HepG2 (cell line): ENCODE data around the gene KIAA0232. TPM values are rescaled to one million over a fixed set of nuclear protein-coding genes. Genes with fewer than 3 reads are reported as not detected.

ENCODE experiments used
- HOXA5 ChIP-seq: sonication (generic); formaldehyde crosslinking; IDR thresholded peaks from 2 replicates; pipeline ENCODE4 v1.4.0; 2020; ENCODE audit warnings: missing genetic modification reagents
- MTA1 ChIP-seq: sonication (generic); formaldehyde crosslinking; IDR thresholded peaks from 2 replicates; pipeline ENCODE4 v1.4.0; 2020; ENCODE audit warnings: missing genetic modification reagents, mild to moderate bottlenecking, borderline replicate concordance
- PITX1 ChIP-seq: sonication (generic); formaldehyde crosslinking; IDR thresholded peaks from 2 replicates; pipeline ENCODE4 v1.5.1; 2020; ENCODE audit warnings: mild to moderate bottlenecking, missing genetic modification reagents
- POGZ ChIP-seq: sonication (generic); formaldehyde crosslinking; IDR thresholded peaks from 2 replicates; pipeline ENCODE4 v1.4.0; 2020; ENCODE audit warnings: mild to moderate bottlenecking, missing genetic modification reagents
- SOX5 ChIP-seq: IDR thresholded peaks from 2 replicates; pipeline ENCODE4 v1.6.1; 2016; ENCODE audit warnings: borderline replicate concordance
- SP1 ChIP-seq, 2 experiments: fragments of 450-650 bp in 1 of 2; sonication (generic) in 1 of 2; formaldehyde crosslinking in 1 of 2; IDR thresholded peaks; 2 replicates each; pipeline versions ENCODE4 v1.4.0 to v1.6.1; 2016 to 2020; ENCODE audit warnings: missing genetic modification reagents in 1 of 2
- TEAD2 ChIP-seq: sonication (generic); formaldehyde crosslinking; IDR thresholded peaks from 2 replicates; pipeline ENCODE4 v1.9.0; 2021; ENCODE audit warnings: missing genetic modification reagents
- U2AF2 ChIP-seq: fragments of 200-400 bp; formaldehyde crosslinking; IDR thresholded peaks from 2 replicates; pipeline ENCODE4 v1.6.1; 2017; ENCODE audit warnings: low read depth, mild to moderate bottlenecking, low read length
- ZEB1 ChIP-seq: IDR thresholded peaks from 2 replicates; pipeline ENCODE4 v1.6.1; 2012; ENCODE audit warnings: mild to moderate bottlenecking, low read depth, inconsistent platforms; ENCODE audit not compliant: insufficient replicate concordance
- ZMYM4 ChIP-seq: sonication (generic); formaldehyde crosslinking; IDR thresholded peaks from 2 replicates; pipeline ENCODE4 v1.8.1; 2023; ENCODE audit warnings: mild to moderate bottlenecking, missing genetic modification reagents
- ZNF430 ChIP-seq: sonication (generic); formaldehyde crosslinking; IDR thresholded peaks from 2 replicates; pipeline ENCODE4 v1.9.0; 2021; ENCODE audit warnings: mild to moderate bottlenecking, missing genetic modification reagents
- ZNF615 ChIP-seq: sonication (generic); formaldehyde crosslinking; IDR thresholded peaks from 2 replicates; pipeline ENCODE4 v1.5.0; 2020; ENCODE audit warnings: mild to moderate bottlenecking, missing genetic modification reagents, borderline replicate concordance
- ZNF652 ChIP-seq: IDR thresholded peaks from 2 replicates; pipeline ENCODE4 v1.6.1; 2016; ENCODE audit warnings: low read depth, borderline replicate concordance
- ZNF737 ChIP-seq: sonication (generic); formaldehyde crosslinking; IDR thresholded peaks from 2 replicates; pipeline ENCODE4 v1.5.0; 2020; ENCODE audit warnings: missing genetic modification reagents, mild to moderate bottlenecking, borderline replicate concordance
- ZNF781 ChIP-seq: sonication (generic); formaldehyde crosslinking; IDR thresholded peaks from 2 replicates; pipeline ENCODE4 v1.5.1; 2020; ENCODE audit warnings: borderline replicate concordance, mild to moderate bottlenecking, missing genetic modification reagents; ENCODE audit errors: not compliant biosample characterization
- polyA plus RNA-seq, 8 experiments: library from polyadenylated mRNA; depleted of rRNA in 3 of 8; stranded (reverse) in 7 of 8; unstranded in 1 of 8; fragments of >200 nt; fragmentation: Illumina TruSeq in 4 of 8; extraction: Trizol in 4 of 8; gene quantifications; 2 replicates each; pipeline versions ENCODE4 v1.2.1 to v1.2.3, GENCODE V29; 2011 to 2016; ENCODE audit warnings: low read depth in 4 of 8, missing spikeins in 1 of 8, mixed read lengths in 1 of 8; ENCODE audit not compliant: insufficient read depth in 1 of 8
- total RNA-seq, 5 experiments: library from RNA; depleted of rRNA; stranded (reverse); fragments of >200 nt; fragmentation: Illumina TruSeq; extraction: Trizol; gene quantifications; 2 replicates each; pipeline ENCODE4 v1.2.3, GENCODE V29; 2016; ENCODE audit warnings: low read depth in 1 of 5
- TF ChIP-seq, protein P1 (sequence below): sonication (generic); formaldehyde crosslinking; IDR thresholded peaks from 2 replicates; pipeline ENCODE4 v1.4.0; 2020; ENCODE audit warnings: missing genetic modification reagents
- TF ChIP-seq, protein P2 (sequence below): sonication (generic); formaldehyde crosslinking; conservative IDR thresholded peaks from 2 replicates; pipeline ENCODE4 v1.4.0; 2020; ENCODE audit warnings: missing genetic modification reagents
- TF ChIP-seq, protein P3 (sequence below): sonication (generic); formaldehyde crosslinking; IDR thresholded peaks from 2 replicates; pipeline ENCODE4 v1.4.0; 2020; ENCODE audit warnings: missing genetic modification reagents
- TF ChIP-seq, protein P4 (sequence below): sonication (generic); formaldehyde crosslinking; conservative IDR thresholded peaks from 2 replicates; pipeline ENCODE4 v1.8.0; 2022; ENCODE audit warnings: mild to moderate bottlenecking, moderate library complexity, missing genetic modification reagents
- TF ChIP-seq, protein P5 (sequence below): IDR thresholded peaks from 2 replicates; pipeline ENCODE4 v1.6.1; 2016; ENCODE audit warnings: missing compliant biosample characterization, missing genetic modification reagents, borderline replicate concordance

The KIAA0232 gene
- total and polyA plus RNA-seq, 2 of the 13 experiments (the other 11 are each of a cell fraction or from before 2014, with no cell fraction given): 7.8 to 17.1 TPM

DNA sequence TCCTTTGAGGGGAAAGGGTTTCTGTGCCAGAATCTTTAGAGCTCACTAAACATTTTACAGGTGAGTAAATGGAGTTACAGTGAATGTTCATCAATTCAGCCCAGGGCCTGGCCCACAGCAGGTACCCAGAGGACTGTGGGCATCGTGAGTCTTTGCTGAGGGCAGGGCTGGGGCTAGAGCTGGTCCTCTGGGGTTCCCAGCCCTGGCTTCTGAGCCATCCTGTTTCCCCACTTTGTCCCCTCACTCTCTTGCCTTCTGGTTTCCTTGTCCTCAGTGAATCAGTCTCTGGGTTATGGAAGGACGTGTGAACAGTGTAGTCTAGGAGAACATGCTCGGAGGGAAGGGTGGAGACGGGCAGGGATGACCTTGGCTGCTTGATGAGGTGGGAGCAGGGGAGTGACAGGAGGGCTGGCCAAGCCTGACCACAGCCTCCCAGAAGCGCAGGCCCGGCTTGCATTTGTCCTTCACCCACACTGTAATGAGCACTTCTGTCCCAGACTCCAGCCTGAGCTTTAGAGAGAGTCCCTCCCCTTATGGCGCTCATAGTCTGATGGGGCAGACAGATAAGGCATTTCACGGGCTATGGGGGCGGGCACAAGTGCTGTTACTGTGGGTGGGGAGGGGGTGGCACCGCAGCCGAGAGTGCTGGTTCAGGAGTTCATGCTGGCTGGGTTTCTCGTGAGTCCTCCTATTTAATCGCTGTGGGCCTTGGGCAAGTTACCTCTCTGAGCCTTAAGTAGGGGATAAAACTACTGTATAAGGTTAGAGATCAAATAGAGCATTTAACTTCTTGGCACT, 144.4 kb downstream of the KIAA0232 start (continued):
- TF ChIP-seq, protein P1, sequence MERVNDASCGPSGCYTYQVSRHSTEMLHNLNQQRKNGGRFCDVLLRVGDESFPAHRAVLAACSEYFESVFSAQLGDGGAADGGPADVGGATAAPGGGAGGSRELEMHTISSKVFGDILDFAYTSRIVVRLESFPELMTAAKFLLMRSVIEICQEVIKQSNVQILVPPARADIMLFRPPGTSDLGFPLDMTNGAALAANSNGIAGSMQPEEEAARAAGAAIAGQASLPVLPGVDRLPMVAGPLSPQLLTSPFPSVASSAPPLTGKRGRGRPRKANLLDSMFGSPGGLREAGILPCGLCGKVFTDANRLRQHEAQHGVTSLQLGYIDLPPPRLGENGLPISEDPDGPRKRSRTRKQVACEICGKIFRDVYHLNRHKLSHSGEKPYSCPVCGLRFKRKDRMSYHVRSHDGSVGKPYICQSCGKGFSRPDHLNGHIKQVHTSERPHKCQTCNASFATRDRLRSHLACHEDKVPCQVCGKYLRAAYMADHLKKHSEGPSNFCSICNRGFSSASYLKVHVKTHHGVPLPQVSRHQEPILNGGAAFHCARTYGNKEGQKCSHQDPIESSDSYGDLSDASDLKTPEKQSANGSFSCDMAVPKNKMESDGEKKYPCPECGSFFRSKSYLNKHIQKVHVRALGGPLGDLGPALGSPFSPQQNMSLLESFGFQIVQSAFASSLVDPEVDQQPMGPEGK (CRISPR knock-in tag): peak; percentile 84
- TF ChIP-seq, protein P2, sequence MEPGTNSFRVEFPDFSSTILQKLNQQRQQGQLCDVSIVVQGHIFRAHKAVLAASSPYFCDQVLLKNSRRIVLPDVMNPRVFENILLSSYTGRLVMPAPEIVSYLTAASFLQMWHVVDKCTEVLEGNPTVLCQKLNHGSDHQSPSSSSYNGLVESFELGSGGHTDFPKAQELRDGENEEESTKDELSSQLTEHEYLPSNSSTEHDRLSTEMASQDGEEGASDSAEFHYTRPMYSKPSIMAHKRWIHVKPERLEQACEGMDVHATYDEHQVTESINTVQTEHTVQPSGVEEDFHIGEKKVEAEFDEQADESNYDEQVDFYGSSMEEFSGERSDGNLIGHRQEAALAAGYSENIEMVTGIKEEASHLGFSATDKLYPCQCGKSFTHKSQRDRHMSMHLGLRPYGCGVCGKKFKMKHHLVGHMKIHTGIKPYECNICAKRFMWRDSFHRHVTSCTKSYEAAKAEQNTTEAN (CRISPR knock-in tag): no peak
- 0 out of 2 replicates have a peak, but pooled peaks have one; percentile 43 for TF ChIP-seq POGZ (CRISPR knock-in tag)
- peak; percentile 59; the same call in 1 of the 2 replicates for TF ChIP-seq MTA1
- TF ChIP-seq TEAD2 (CRISPR knock-in tag): no peak
- peak; percentile 66 for TF ChIP-seq ZMYM4 (CRISPR knock-in tag)
- no peak for TF ChIP-seq ZNF737
- TF ChIP-seq ZNF652 (CRISPR knock-in tag): no peak
- peak; percentile 40; the same call in 1 of the 2 replicates for TF ChIP-seq SOX5 (CRISPR knock-in tag)
- TF ChIP-seq ZEB1: no peak
- TF ChIP-seq, protein P3, sequence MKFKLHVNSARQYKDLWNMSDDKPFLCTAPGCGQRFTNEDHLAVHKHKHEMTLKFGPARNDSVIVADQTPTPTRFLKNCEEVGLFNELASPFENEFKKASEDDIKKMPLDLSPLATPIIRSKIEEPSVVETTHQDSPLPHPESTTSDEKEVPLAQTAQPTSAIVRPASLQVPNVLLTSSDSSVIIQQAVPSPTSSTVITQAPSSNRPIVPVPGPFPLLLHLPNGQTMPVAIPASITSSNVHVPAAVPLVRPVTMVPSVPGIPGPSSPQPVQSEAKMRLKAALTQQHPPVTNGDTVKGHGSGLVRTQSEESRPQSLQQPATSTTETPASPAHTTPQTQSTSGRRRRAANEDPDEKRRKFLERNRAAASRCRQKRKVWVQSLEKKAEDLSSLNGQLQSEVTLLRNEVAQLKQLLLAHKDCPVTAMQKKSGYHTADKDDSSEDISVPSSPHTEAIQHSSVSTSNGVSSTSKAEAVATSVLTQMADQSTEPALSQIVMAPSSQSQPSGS (CRISPR knock-in tag): peak; percentile 62; the same call in 1 of the 2 replicates
- no peak for TF ChIP-seq ZNF430 (CRISPR knock-in tag)
- TF ChIP-seq HOXA5: no peak
- TF ChIP-seq, protein P4, sequence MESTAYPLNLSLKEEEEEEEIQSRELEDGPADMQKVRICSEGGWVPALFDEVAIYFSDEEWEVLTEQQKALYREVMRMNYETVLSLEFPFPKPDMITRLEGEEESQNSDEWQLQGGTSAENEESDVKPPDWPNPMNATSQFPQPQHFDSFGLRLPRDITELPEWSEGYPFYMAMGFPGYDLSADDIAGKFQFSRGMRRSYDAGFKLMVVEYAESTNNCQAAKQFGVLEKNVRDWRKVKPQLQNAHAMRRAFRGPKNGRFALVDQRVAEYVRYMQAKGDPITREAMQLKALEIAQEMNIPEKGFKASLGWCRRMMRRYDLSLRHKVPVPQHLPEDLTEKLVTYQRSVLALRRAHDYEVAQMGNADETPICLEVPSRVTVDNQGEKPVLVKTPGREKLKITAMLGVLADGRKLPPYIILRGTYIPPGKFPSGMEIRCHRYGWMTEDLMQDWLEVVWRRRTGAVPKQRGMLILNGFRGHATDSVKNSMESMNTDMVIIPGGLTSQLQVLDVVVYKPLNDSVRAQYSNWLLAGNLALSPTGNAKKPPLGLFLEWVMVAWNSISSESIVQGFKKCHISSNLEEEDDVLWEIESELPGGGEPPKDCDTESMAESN: peak; percentile 82
- TF ChIP-seq SP1 (IDR thresholded peaks at IDR 0.05): no peak
- no peak; the same call in 1 of the 2 replicates for TF ChIP-seq SP1 (CRISPR knock-in tag; IDR thresholded peaks at IDR 0.05)
- TF ChIP-seq ZNF615 (CRISPR knock-in tag): no peak
- TF ChIP-seq PITX1 (CRISPR knock-in tag): 0 out of 2 replicates have a peak, but pooled peaks have one; percentile 36
- no peak for TF ChIP-seq U2AF2
- TF ChIP-seq, protein P5, sequence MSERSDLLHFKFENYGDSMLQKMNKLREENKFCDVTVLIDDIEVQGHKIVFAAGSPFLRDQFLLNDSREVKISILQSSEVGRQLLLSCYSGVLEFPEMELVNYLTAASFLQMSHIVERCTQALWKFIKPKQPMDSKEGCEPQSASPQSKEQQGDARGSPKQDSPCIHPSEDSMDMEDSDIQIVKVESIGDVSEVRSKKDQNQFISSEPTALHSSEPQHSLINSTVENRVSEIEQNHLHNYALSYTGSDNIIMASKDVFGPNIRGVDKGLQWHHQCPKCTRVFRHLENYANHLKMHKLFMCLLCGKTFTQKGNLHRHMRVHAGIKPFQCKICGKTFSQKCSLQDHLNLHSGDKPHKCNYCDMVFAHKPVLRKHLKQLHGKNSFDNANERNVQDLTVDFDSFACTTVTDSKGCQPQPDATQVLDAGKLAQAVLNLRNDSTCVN (CRISPR knock-in tag): no peak
- no peak for TF ChIP-seq ZNF781 (CRISPR knock-in tag)
